OCI-LY3 (cell line): ENCODE results near the gene PXN.

Source experiments
- EZH2phosphoT487 ChIP-seq: fragments of 200-600 bp; shearing (Covaris generic); IDR thresholded peaks from 2 replicates; pipeline ENCODE4 v1.6.1; 2018; ENCODE audit warnings: antibody characterized with exemption, mixed run types, low read depth
- TF ChIP-seq, protein P1 (sequence below): fragments of 200-600, 300-600 bp; sonication (generic); IDR thresholded peaks from 2 replicates; pipeline ENCODE4 v1.5.1; 2014; ENCODE audit warnings: antibody characterized with exemption, low read length, low read depth

DNA sequence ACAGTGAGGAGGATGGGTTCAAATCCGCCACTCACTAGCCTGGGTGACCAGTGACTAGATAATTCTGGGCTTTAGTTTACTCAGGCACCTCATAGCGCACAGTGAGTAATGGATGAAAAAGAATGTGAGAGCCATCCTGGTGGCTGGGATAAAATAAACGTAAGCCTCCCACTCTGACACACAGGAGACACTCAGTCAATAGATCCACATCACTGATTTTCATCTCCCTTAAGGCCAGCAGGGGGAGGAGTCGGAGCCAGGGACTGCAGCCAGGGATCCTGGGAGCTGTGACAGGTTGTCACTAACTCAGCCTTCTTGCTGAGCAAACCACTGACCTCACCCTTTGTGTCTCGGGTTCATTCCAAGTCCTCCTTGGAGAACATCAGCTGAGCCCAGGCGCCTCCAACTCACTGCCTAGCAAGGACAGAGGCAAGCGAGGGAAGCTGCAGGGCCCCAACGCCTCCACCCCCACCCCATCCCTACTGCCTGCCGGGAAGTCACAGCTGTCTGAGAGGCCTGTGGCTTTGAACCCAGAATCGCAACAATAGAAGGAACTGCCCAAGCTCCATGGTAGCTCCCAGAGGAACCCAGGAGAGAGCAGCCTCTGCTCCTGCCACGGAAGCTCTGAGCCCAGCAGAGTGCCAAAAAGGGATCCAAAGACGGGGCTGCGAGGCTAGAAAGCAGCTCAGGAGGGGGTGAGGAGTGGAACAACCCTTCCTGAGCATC, 30.7 kb downstream of the PXN start:
- TF ChIP-seq, protein P1, sequence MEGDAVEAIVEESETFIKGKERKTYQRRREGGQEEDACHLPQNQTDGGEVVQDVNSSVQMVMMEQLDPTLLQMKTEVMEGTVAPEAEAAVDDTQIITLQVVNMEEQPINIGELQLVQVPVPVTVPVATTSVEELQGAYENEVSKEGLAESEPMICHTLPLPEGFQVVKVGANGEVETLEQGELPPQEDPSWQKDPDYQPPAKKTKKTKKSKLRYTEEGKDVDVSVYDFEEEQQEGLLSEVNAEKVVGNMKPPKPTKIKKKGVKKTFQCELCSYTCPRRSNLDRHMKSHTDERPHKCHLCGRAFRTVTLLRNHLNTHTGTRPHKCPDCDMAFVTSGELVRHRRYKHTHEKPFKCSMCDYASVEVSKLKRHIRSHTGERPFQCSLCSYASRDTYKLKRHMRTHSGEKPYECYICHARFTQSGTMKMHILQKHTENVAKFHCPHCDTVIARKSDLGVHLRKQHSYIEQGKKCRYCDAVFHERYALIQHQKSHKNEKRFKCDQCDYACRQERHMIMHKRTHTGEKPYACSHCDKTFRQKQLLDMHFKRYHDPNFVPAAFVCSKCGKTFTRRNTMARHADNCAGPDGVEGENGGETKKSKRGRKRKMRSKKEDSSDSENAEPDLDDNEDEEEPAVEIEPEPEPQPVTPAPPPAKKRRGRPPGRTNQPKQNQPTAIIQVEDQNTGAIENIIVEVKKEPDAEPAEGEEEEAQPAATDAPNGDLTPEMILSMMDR, result no peak
- no peak for TF ChIP-seq EZH2phosphoT487
